Neural cell (in vitro differentiated cells): ENCODE measurements around the gene DHRS7. TPM values are rescaled to one million over a fixed set of nuclear protein-coding genes. Genes with fewer than 3 reads are reported as not detected.

Experiments
- H2AFZ ChIP-seq: fragments of 200-600, 300-800 bp; sonication (generic), shearing (Covaris generic); 2 replicates; pipeline ENCODE4 v1.6.0; 2014; ENCODE audit warnings: low read depth, mild to moderate bottlenecking, antibody characterized with exemption, low read length, moderate library complexity
- H3F3A ChIP-seq: fragments of 200-600 bp; shearing (Covaris generic); 2 replicates; pipeline ENCODE4 v1.6.1; 2016; ENCODE audit warnings: mild to moderate bottlenecking, moderate library complexity, mixed read lengths, antibody characterized with exemption, low read length; ENCODE audit not compliant: insufficient read depth, poor library complexity, severe bottlenecking
- H3K27ac ChIP-seq: fragments of 200-600, 300-800 bp; sonication (generic), shearing (Covaris generic); 2 replicates; pipeline ENCODE4 v1.5.1; 2014; ENCODE audit warnings: mild to moderate bottlenecking, low read length, moderate library complexity
- H3K27me3 ChIP-seq: fragments of 300-800, 200-600 bp; sonication (generic), shearing (Covaris generic); 2 replicates; pipeline ENCODE4 v1.6.0; 2014; ENCODE audit warnings: mild to moderate bottlenecking, low read depth, low read length, moderate library complexity; ENCODE audit not compliant: insufficient read depth
- H3K36me3 ChIP-seq: fragments of 300-800, 200-600 bp; sonication (generic), shearing (Covaris generic); 2 replicates; pipeline ENCODE4 v1.5.1; 2014; ENCODE audit warnings: mild to moderate bottlenecking, antibody characterized with exemption, low read length, moderate library complexity; ENCODE audit not compliant: insufficient read depth
- H3K4me2 ChIP-seq: fragments of 300-800, 200-600 bp; sonication (generic), shearing (Covaris generic); 2 replicates; pipeline ENCODE4 v1.6.0; 2014; ENCODE audit warnings: mild to moderate bottlenecking, low read length
- H3K4me3 ChIP-seq: fragments of 300-800, 200-600 bp; sonication (generic), shearing (Covaris generic); 2 replicates; pipeline ENCODE4 v1.5.1; 2014; ENCODE audit warnings: mild to moderate bottlenecking, low read length, moderate library complexity
- H3K79me2 ChIP-seq: fragments of 200-600 bp; shearing (Covaris generic); replicated peaks from 2 replicates; pipeline ENCODE4 v1.6.0; 2014; ENCODE audit warnings: mild to moderate bottlenecking, low read length, moderate library complexity; ENCODE audit not compliant: insufficient read depth
- H3K9ac ChIP-seq: fragments of 300-800, 200-600 bp; sonication (generic), shearing (Covaris generic); 2 replicates; pipeline ENCODE4 v1.6.1; 2016; ENCODE audit warnings: mild to moderate bottlenecking, low read length, mixed read lengths
- H3K9me2 ChIP-seq: fragments of 200-600 bp; shearing (Covaris generic); 2 replicates; pipeline ENCODE4 v1.6.1; 2016; ENCODE audit warnings: mild to moderate bottlenecking, low read length, mixed read lengths; ENCODE audit not compliant: insufficient read depth
- H3K9me3 ChIP-seq: fragments of 200-600, 300-800 bp; sonication (generic), shearing (Covaris generic); 2 replicates; pipeline ENCODE4 v1.6.1; 2016; ENCODE audit warnings: mild to moderate bottlenecking, mixed run types, low read length, moderate library complexity, mixed read lengths
- H4K20me1 ChIP-seq: fragments of 200-600 bp; shearing (Covaris generic); 2 replicates; pipeline ENCODE4 v1.6.1; 2016; ENCODE audit warnings: mild to moderate bottlenecking, mixed run types; ENCODE audit not compliant: insufficient read depth
- CTCF ChIP-seq: fragments of 450-650 bp; IDR thresholded peaks from 2 replicates; pipeline ENCODE4 v1.5.1; 2014; ENCODE audit warnings: antibody characterized with exemption, mild to moderate bottlenecking, moderate library complexity; ENCODE audit not compliant: poor library complexity, severe bottlenecking
- EP300 ChIP-seq: fragments of 450-650 bp; conservative IDR thresholded peaks from 2 replicates; pipeline ENCODE4 v1.6.1; 2014; ENCODE audit warnings: antibody characterized with exemption, mild to moderate bottlenecking, moderate library complexity; ENCODE audit not compliant: poor library complexity, severe bottlenecking
- EZH2 ChIP-seq: fragments of 200-600, 300-800 bp; shearing (Covaris generic), sonication (generic); IDR thresholded peaks from 2 replicates; pipeline ENCODE4 v1.6.1; 2014; ENCODE audit warnings: antibody characterized with exemption, low read length, borderline replicate concordance, mild to moderate bottlenecking; ENCODE audit not compliant: insufficient read depth, poor library complexity, severe bottlenecking
- MXI1 ChIP-seq: fragments of 450-650 bp; conservative IDR thresholded peaks from 2 replicates; pipeline ENCODE4 v1.6.1; 2014; ENCODE audit warnings: antibody characterized with exemption, mild to moderate bottlenecking; ENCODE audit not compliant: poor library complexity, severe bottlenecking
- POLR2AphosphoS5 ChIP-seq: IDR thresholded peaks from 2 replicates; pipeline ENCODE4 v1.6.1; 2012
- RAD21 ChIP-seq: fragments of 450-650 bp; conservative IDR thresholded peaks from 2 replicates; pipeline ENCODE4 v1.6.1; 2014; ENCODE audit warnings: antibody characterized with exemption, mild to moderate bottlenecking, moderate library complexity
- REST ChIP-seq: IDR thresholded peaks from 2 replicates; pipeline ENCODE4 v1.6.1; 2012; ENCODE audit warnings: borderline replicate concordance
- SMC3 ChIP-seq: fragments of 450-650 bp; conservative IDR thresholded peaks from 2 replicates; pipeline ENCODE4 v1.6.1; 2014; ENCODE audit warnings: antibody characterized with exemption, mild to moderate bottlenecking, moderate library complexity; ENCODE audit not compliant: poor library complexity
- TAF1 ChIP-seq: IDR thresholded peaks from 2 replicates; pipeline ENCODE4 v1.6.1; 2012; ENCODE audit warnings: low read depth
- polyA plus RNA-seq: library from polyadenylated mRNA; depleted of rRNA; stranded (reverse); fragments of >200 nt; gene quantifications from 2 replicates; pipeline ENCODE4 v1.2.3, GENCODE V29; 2014

Gene DHRS7
- polyA plus RNA-seq, 1 donor from 2014 or later = 89.6 TPM

- Histone ChIP-seq H3K9ac (no peak overlapping the region), H3K27ac (no peak overlapping the region), H2AFZ (no peak overlapping the region), H3F3A (no peaks in the 10 kb centered on the region), H3K36me3 (no peaks in the 10 kb centered on the region), H3K79me2 (no peaks in the 10 kb centered on the region), H3K9me3 (no peaks in the 10 kb centered on the region), H3K27me3 (no peaks in the 10 kb centered on the region), H3K4me2 (no peak overlapping the region), H4K20me1 (no peaks in the 10 kb centered on the region), H3K9me2 (no peaks in the 10 kb centered on the region), H3K4me3 (no peak overlapping the region)
- TF ChIP-seq SMC3 (no peak), POLR2AphosphoS5 (no peak), EP300 (no peak), EZH2 (no peak), MXI1 (no peak), REST (no peak), CTCF (no peak), TAF1 (no peak), RAD21 (no peak)
Observed at GRCh38 chr14:60174352-60175254, 9.4 kb upstream of the DHRS7 start.

- no peaks in the 10 kb centered on the region for H3K9me2 ChIP-seq
- H3K4me2 ChIP-seq = no peak overlapping the region
Observed at GRCh38 chr14:60171690-60172089, 6.5 kb upstream of the DHRS7 start.

More at GRCh38 chr14:60171690-60172089, 6.5 kb upstream of the DHRS7 start:
- Histone ChIP-seq H3K27me3 (no peaks in the 10 kb centered on the region), H3F3A (no peaks in the 10 kb centered on the region), H3K79me2 (no peaks in the 10 kb centered on the region), H4K20me1 (no peaks in the 10 kb centered on the region), H3K36me3 (no peaks in the 10 kb centered on the region), H3K9ac (no peak overlapping the region), H3K27ac (no peak overlapping the region), H2AFZ (no peak overlapping the region), H3K9me3 (no peaks in the 10 kb centered on the region), H3K4me3 (no peak overlapping the region)
- TF ChIP-seq EZH2 = no peak
- TF ChIP-seq EP300 = no peak
- TF ChIP-seq TAF1 = no peak
- TF ChIP-seq CTCF = no peak
- TF ChIP-seq REST = no peak
- TF ChIP-seq POLR2AphosphoS5 = no peak
- TF ChIP-seq RAD21 = no peak
